Astrocyte (in vitro differentiated cells and primary cell): ENCODE data around the gene P2RY6. TPM values are rescaled to one million over a fixed set of nuclear protein-coding genes. Genes with fewer than 3 reads are reported as not detected.

Source experiments
- DNase-seq: peaks from one replicate; pipeline ENCODE4 v3.0.0-alpha.2; 2010; ENCODE audit warnings: low read depth
- FAIRE-seq: peaks from 2 replicates; lab custom pipeline; 2011; peaks lifted over from hg19 to GRCh38; lab: Jason Lieb, UNC
- H2AFZ ChIP-seq: 2 replicates; pipeline ENCODE4 v1.6.0; 2012; ENCODE audit warnings: low read depth, low read length, inconsistent platforms
- H3K27ac ChIP-seq: 2 replicates; pipeline ENCODE4 v1.5.1; 2011; ENCODE audit warnings: low read depth, low read length, inconsistent platforms
- H3K27me3 ChIP-seq: 2 replicates; pipeline ENCODE4 v1.6.0; 2011; ENCODE audit warnings: low read length, inconsistent platforms; ENCODE audit not compliant: insufficient read depth
- H3K36me3 ChIP-seq: 2 replicates; pipeline ENCODE4 v1.5.1; 2011; ENCODE audit warnings: low read length, inconsistent platforms; ENCODE audit not compliant: insufficient read depth
- H3K4me1 ChIP-seq: 2 replicates; pipeline ENCODE4 v1.5.1; 2011; ENCODE audit warnings: low read length, inconsistent platforms; ENCODE audit not compliant: insufficient read depth
- H3K4me2 ChIP-seq: 2 replicates; pipeline ENCODE4 v1.6.0; 2012; ENCODE audit warnings: low read length, inconsistent platforms
- H3K4me3 ChIP-seq: 2 replicates; pipeline ENCODE4 v1.5.1; 2011; ENCODE audit warnings: low read depth, mild to moderate bottlenecking, low read length, inconsistent platforms; ENCODE audit not compliant: insufficient read depth
- H3K79me2 ChIP-seq: 2 replicates; pipeline ENCODE4 v1.6.0; 2012; ENCODE audit warnings: mild to moderate bottlenecking, low read length, inconsistent platforms; ENCODE audit not compliant: insufficient read depth
- H3K9ac ChIP-seq: 2 replicates; pipeline ENCODE4 v1.6.0; 2012; ENCODE audit warnings: mild to moderate bottlenecking, low read length, inconsistent platforms
- H3K9me3 ChIP-seq: 2 replicates; pipeline ENCODE4 v1.5.1; 2012; ENCODE audit warnings: low read depth, mild to moderate bottlenecking, low read length, inconsistent platforms; ENCODE audit not compliant: insufficient read depth
- H4K20me1 ChIP-seq: 2 replicates; pipeline ENCODE4 v1.6.0; 2012; ENCODE audit warnings: low read length, inconsistent platforms; ENCODE audit not compliant: insufficient read depth
- H3K27ac Mint-ChIP-seq: one replicate; pipeline ENCODE4 v1.8.0; 2021; ENCODE audit warnings: mild to moderate bottlenecking, mixed read lengths; ENCODE audit not compliant: unreplicated experiment
- H3K27me3 Mint-ChIP-seq: one replicate; pipeline ENCODE4 v1.8.0; 2021; ENCODE audit warnings: low read depth, mixed read lengths; ENCODE audit not compliant: unreplicated experiment
- H3K36me3 Mint-ChIP-seq: one replicate; pipeline ENCODE4 v1.8.0; 2021; ENCODE audit warnings: low read depth, mixed read lengths; ENCODE audit not compliant: unreplicated experiment
- H3K4me1 Mint-ChIP-seq: one replicate; pipeline ENCODE4 v1.8.0; 2021; ENCODE audit warnings: low read depth, mixed read lengths; ENCODE audit not compliant: unreplicated experiment
- H3K4me3 Mint-ChIP-seq: one replicate; pipeline ENCODE4 v1.8.0; 2021; ENCODE audit warnings: mild to moderate bottlenecking, moderate library complexity, mixed read lengths; ENCODE audit not compliant: unreplicated experiment
- H3K9me3 Mint-ChIP-seq: one replicate; pipeline ENCODE4 v1.8.0; 2021; ENCODE audit warnings: mild to moderate bottlenecking, mixed read lengths; ENCODE audit not compliant: unreplicated experiment
- EZH2 ChIP-seq: IDR thresholded peaks from 2 replicates; pipeline ENCODE4 v1.6.1; 2012; ENCODE audit warnings: mild to moderate bottlenecking, low read length, inconsistent platforms; ENCODE audit not compliant: insufficient read depth
- total RNA-seq: library from RNA; stranded (reverse); gene quantifications from 2 replicates; pipeline ENCODE4 v1.2.1, GENCODE V29; 2021
- TF ChIP-seq, protein P1 (sequence below): IDR thresholded peaks from 2 replicates; pipeline ENCODE4 v1.5.1; 2011; ENCODE audit warnings: low read depth, mild to moderate bottlenecking, inconsistent platforms, low read length, moderate library complexity; ENCODE audit not compliant: insufficient read depth

Gene P2RY6
- total RNA-seq, 1 donor from 2014 or later: 0.75 TPM

DNA sequence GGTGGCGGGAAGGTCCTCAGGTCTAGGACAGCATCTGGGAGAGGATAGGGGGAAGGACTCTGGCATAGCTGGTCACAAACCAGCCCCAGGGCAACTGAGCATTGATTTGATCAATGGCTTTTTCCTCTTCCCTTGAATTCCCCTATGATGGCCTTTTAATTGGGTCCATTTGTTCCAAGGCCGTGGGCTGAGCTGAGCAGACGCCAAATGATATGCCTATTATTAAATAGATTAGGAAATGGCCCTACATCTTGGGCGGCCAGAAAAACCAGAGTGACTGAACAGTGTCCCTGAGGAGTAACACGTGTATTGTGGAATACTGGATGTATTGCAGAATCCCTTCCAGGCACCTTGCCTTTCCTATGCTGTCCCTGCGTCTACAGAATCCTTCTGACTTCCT is 26.7 kb upstream of the P2RY6 start:
- H3K27ac Mint-ChIP-seq: no peak overlapping the region
- no peak overlapping the region for H3K27ac ChIP-seq
- H3K27me3 ChIP-seq: peaks cover 3% of the 10 kb centered on the region
- no peaks in the 10 kb centered on the region for H3K36me3 ChIP-seq
- H3K4me2 ChIP-seq: no peak overlapping the region
- no peaks in the 10 kb centered on the region for H3K36me3 Mint-ChIP-seq
- no peak overlapping the region for H3K4me3 Mint-ChIP-seq
- H3K9me3 ChIP-seq: no peaks in the 10 kb centered on the region
- no peak for FAIRE-seq
- H3K4me3 ChIP-seq: no peak overlapping the region
- no peaks in the 10 kb centered on the region for H3K9me3 Mint-ChIP-seq
- H3K9ac ChIP-seq: no peak overlapping the region
- no peaks in the 10 kb centered on the region for H4K20me1 ChIP-seq
- H3K79me2 ChIP-seq: no peaks in the 10 kb centered on the region
- peaks cover 3% of the 10 kb centered on the region for H3K4me1 ChIP-seq
- H3K27me3 Mint-ChIP-seq: peaks cover 27% of the 10 kb centered on the region
- no peak for DNase-seq
- no peak overlapping the region for H2AFZ ChIP-seq
- H3K4me1 Mint-ChIP-seq: no peaks in the 10 kb centered on the region
- TF ChIP-seq, protein P1, sequence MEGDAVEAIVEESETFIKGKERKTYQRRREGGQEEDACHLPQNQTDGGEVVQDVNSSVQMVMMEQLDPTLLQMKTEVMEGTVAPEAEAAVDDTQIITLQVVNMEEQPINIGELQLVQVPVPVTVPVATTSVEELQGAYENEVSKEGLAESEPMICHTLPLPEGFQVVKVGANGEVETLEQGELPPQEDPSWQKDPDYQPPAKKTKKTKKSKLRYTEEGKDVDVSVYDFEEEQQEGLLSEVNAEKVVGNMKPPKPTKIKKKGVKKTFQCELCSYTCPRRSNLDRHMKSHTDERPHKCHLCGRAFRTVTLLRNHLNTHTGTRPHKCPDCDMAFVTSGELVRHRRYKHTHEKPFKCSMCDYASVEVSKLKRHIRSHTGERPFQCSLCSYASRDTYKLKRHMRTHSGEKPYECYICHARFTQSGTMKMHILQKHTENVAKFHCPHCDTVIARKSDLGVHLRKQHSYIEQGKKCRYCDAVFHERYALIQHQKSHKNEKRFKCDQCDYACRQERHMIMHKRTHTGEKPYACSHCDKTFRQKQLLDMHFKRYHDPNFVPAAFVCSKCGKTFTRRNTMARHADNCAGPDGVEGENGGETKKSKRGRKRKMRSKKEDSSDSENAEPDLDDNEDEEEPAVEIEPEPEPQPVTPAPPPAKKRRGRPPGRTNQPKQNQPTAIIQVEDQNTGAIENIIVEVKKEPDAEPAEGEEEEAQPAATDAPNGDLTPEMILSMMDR: no peak
- TF ChIP-seq EZH2: no peak

- no peak for FAIRE-seq
- H3K4me3 Mint-ChIP-seq: no peak overlapping the region
- H4K20me1 ChIP-seq: no peaks in the 10 kb centered on the region
- H2AFZ ChIP-seq: no peak overlapping the region
- H3K36me3 Mint-ChIP-seq: no peaks in the 10 kb centered on the region
- no peak overlapping the region for H3K4me3 ChIP-seq
- H3K27me3 Mint-ChIP-seq: peaks cover 22% of the 10 kb centered on the region
- H3K4me2 ChIP-seq: no peak overlapping the region
- no peaks in the 10 kb centered on the region for H3K79me2 ChIP-seq
- no peak for DNase-seq
- no peaks in the 10 kb centered on the region for H3K36me3 ChIP-seq
- no peak overlapping the region for H3K9ac ChIP-seq
- H3K9me3 Mint-ChIP-seq: no peaks in the 10 kb centered on the region
- no peaks in the 10 kb centered on the region for H3K9me3 ChIP-seq
- H3K27ac ChIP-seq: no peak overlapping the region
- H3K4me1 Mint-ChIP-seq: no peaks in the 10 kb centered on the region
- TF ChIP-seq, protein P1: no peak
- no peak for TF ChIP-seq EZH2
- H3K27me3 ChIP-seq: peaks cover 3% of the 10 kb centered on the region
- H3K27ac Mint-ChIP-seq: no peak overlapping the region
- H3K4me1 ChIP-seq: peaks cover 3% of the 10 kb centered on the region
Observed at GRCh38 chr11:73246303-73246702, 25.8 kb upstream of the P2RY6 start.

- no peak overlapping the region for H2AFZ ChIP-seq
- no peak overlapping the region for H3K4me3 ChIP-seq
- Mint-ChIP-seq H3K9me3 (no peaks in the 10 kb centered on the region), H3K27me3 (peaks cover 16% of the 10 kb centered on the region), H3K36me3 (no peaks in the 10 kb centered on the region), H3K4me1 (no peaks in the 10 kb centered on the region), H3K27ac (no peak overlapping the region), H3K4me3 (no peak overlapping the region)
- no peaks in the 10 kb centered on the region for H3K4me1 ChIP-seq
- H3K9ac ChIP-seq: no peak overlapping the region
- no peaks in the 10 kb centered on the region for H4K20me1 ChIP-seq
- TF ChIP-seq, protein P1: no peak
- TF ChIP-seq EZH2: no peak
- H3K79me2 ChIP-seq: no peaks in the 10 kb centered on the region
- DNase-seq (no peak), FAIRE-seq (no peak)
- H3K36me3 ChIP-seq: no peaks in the 10 kb centered on the region
- H3K27ac ChIP-seq: no peak overlapping the region
- no peaks in the 10 kb centered on the region for H3K9me3 ChIP-seq
- H3K27me3 ChIP-seq: peaks cover 3% of the 10 kb centered on the region
- no peak overlapping the region for H3K4me2 ChIP-seq
Observed at GRCh38 chr11:73248526-73249185, 23.5 kb upstream of the P2RY6 start.
